SH-SY5Y (cell line): ENCODE results near the gene ZNF132.

Source experiments
- GATA2 ChIP-seq: IDR thresholded peaks from 2 replicates; pipeline ENCODE4 v1.6.1; 2011; ENCODE audit warnings: mild to moderate bottlenecking, low read depth, low read length
- GATA3 ChIP-seq: IDR thresholded peaks from 2 replicates; pipeline ENCODE4 v1.6.1; 2011; ENCODE audit warnings: low read depth, mild to moderate bottlenecking, low read length, moderate library complexity

DNA sequence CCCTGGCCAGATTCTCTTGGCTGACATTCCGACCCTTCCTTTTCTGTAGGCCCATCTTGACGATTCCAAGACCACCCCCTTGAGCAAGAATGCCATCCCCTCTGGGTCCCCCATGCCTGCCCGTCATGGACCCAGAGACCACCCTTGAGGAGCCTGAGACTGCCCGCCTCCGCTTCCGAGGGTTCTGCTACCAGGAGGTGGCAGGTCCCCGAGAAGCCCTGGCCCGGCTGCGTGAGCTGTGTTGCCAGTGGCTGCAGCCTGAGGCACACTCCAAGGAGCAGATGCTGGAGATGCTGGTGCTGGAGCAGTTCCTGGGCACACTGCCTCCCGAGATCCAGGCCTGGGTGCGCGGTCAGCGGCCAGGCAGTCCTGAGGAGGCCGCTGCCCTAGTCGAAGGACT lies 37.2 kb upstream of the ZNF132 start:
- no peak for TF ChIP-seq GATA3
- no peak for TF ChIP-seq GATA2
